ENCODE measurements around the gene PTPRM. TPM values are rescaled to one million over a fixed set of nuclear protein-coding genes. Genes with fewer than 3 reads are reported as not detected.

PTPRM gene
- polyA plus RNA-seq, 1 donor (not counting 4 experiments of a cell fraction or from before 2014, with no cell fraction given): 54.5 TPM

- Histone ChIP-seq H3K9me3 (ENCODE audit: control insufficient read depth, low read depth, low read length) (no peaks in the 10 kb centered on the region), H3K27me3 (ENCODE audit: control insufficient read depth, extremely low read depth, insufficient read depth, low read length) (no peaks in the 10 kb centered on the region), H3K79me2 (ENCODE audit: control insufficient read depth, insufficient read depth, low read length) (no peaks in the 10 kb centered on the region), H4K20me1 (ENCODE audit: control insufficient read depth, extremely low read depth, insufficient read depth, low read length) (no peaks in the 10 kb centered on the region), H3K4me3 (ENCODE audit: control insufficient read depth in 2 of 3, extremely low read depth in 1 of 3, insufficient read depth in 2 of 3, low read depth in 1 of 3, low read length in 3 of 3) (no peak overlapping the region), H3K9ac (ENCODE audit: control insufficient read depth, extremely low read depth, insufficient read depth, low read length) (no peak overlapping the region), H2AFZ (ENCODE audit: control insufficient read depth, low read length) (no peak overlapping the region), H3K4me1 (ENCODE audit: control insufficient read depth, extremely low read depth, insufficient read depth, low read length) (peaks cover 4% of the 10 kb centered on the region), H3K4me2 (ENCODE audit: control insufficient read depth, extremely low read depth, insufficient read depth, low read depth, low read length) (no peak overlapping the region), H3K36me3 (ENCODE audit: control insufficient read depth in 2 of 2, extremely low read depth in 1 of 2, insufficient read depth in 2 of 2, low read length in 2 of 2) (no peaks in the 10 kb centered on the region), H3K9me1 (ENCODE audit: control insufficient read depth, extremely low read depth, insufficient read depth, low read length) (no peaks in the 10 kb centered on the region), H3K27ac (ENCODE audit: control insufficient read depth, insufficient read depth, low read length) (no peak overlapping the region)
- dilution Hi-C loops (cut with MboI; ENCODE audit: extremely low pct_ligation_motif_present, low sequenced_read_pairs): no loop called here
- DNase-seq (ENCODE audit: low read depth, low spot score): no peak
- peak; percentile 58 for FAIRE-seq
- TF ChIP-seq EZH2 (IDR thresholded peaks at IDR 0.05; ENCODE audit: low read length) (no peak), CTCF (optimal IDR thresholded peaks at IDR 0.05 in 1 of 3, IDR thresholded peaks at IDR 0.05 in 1 of 3, conservative IDR thresholded peaks at IDR 0.05 in 1 of 3; ENCODE audit: extremely low read depth in 1 of 3, insufficient read depth in 2 of 3, low read length in 3 of 3) (no peak)
Observed at GRCh38 chr18:8088626-8089025, 521.5 kb downstream of the PTPRM start.

GRCh38 chr18:8091035-8091434, 523.9 kb downstream of the PTPRM start:
- H3K4me3 ChIP-seq (ENCODE audit: control insufficient read depth in 2 of 3, extremely low read depth in 1 of 3, insufficient read depth in 2 of 3, low read depth in 1 of 3, low read length in 3 of 3): no peak overlapping the region
- no peak for DNase-seq (ENCODE audit: low read depth, low spot score)
- H3K9ac ChIP-seq (ENCODE audit: control insufficient read depth, extremely low read depth, insufficient read depth, low read length): no peak overlapping the region
- no peaks in the 10 kb centered on the region for H3K79me2 ChIP-seq (ENCODE audit: control insufficient read depth, insufficient read depth, low read length)
- no peaks in the 10 kb centered on the region for H4K20me1 ChIP-seq (ENCODE audit: control insufficient read depth, extremely low read depth, insufficient read depth, low read length)
- no peak overlapping the region for H3K4me2 ChIP-seq (ENCODE audit: control insufficient read depth, extremely low read depth, insufficient read depth, low read depth, low read length)
- no peaks in the 10 kb centered on the region for H3K9me3 ChIP-seq (ENCODE audit: control insufficient read depth, low read depth, low read length)
- peaks cover 4% of the 10 kb centered on the region for H3K4me1 ChIP-seq (ENCODE audit: control insufficient read depth, extremely low read depth, insufficient read depth, low read length)
- no peak overlapping the region for H3K27ac ChIP-seq (ENCODE audit: control insufficient read depth, insufficient read depth, low read length)
- H3K36me3 ChIP-seq (ENCODE audit: control insufficient read depth in 2 of 2, extremely low read depth in 1 of 2, insufficient read depth in 2 of 2, low read length in 2 of 2): no peaks in the 10 kb centered on the region
- no peaks in the 10 kb centered on the region for H3K27me3 ChIP-seq (ENCODE audit: control insufficient read depth, extremely low read depth, insufficient read depth, low read length)
- no peak for FAIRE-seq
- H2AFZ ChIP-seq (ENCODE audit: control insufficient read depth, low read length): no peak overlapping the region
- dilution Hi-C loops (cut with MboI; ENCODE audit: extremely low pct_ligation_motif_present, low sequenced_read_pairs): no loop called here
- TF ChIP-seq EZH2 (IDR thresholded peaks at IDR 0.05; ENCODE audit: low read length): no peak
- no peak for TF ChIP-seq CTCF (optimal IDR thresholded peaks at IDR 0.05 in 1 of 3, IDR thresholded peaks at IDR 0.05 in 1 of 3, conservative IDR thresholded peaks at IDR 0.05 in 1 of 3; ENCODE audit: extremely low read depth in 1 of 3, insufficient read depth in 2 of 3, low read length in 3 of 3)
- H3K9me1 ChIP-seq (ENCODE audit: control insufficient read depth, extremely low read depth, insufficient read depth, low read length): no peaks in the 10 kb centered on the region
